HL-60 (cell line): ENCODE results near the gene NDUFV2.
"Not testable (repeated sequence)": the region's sequence is repeated elsewhere in the genome, so short reads cannot be mapped to it uniquely, and the experiment has no call there.

ENCODE experiments used
- DNase-seq, 2 experiments: peaks; one replicate each; pipeline ENCODE4 v3.0.0-alpha.2; 2010 to 2020; ENCODE audit warnings: low read depth in 1 of 2, low spot score in 1 of 2
- H3K27ac ChIP-seq: fragments of 250-450 bp; sonication (Bioruptor Pico); replicated peaks from 2 replicates; pipeline ENCODE4 v1.5.1; 2020; ENCODE audit warnings: mild to moderate bottlenecking, moderate library complexity
- H3K27me3 ChIP-seq: fragments of 250-450 bp; sonication (Bioruptor Pico); 2 replicates; pipeline ENCODE4 v1.5.1; 2021; ENCODE audit warnings: mild to moderate bottlenecking, moderate library complexity; ENCODE audit not compliant: insufficient read depth, poor library complexity, severe bottlenecking
- H3K4me3 ChIP-seq: replicated peaks from 2 replicates; pipeline ENCODE4 v1.5.1; 2011; ENCODE audit warnings: mild to moderate bottlenecking, control low read depth, low read length; ENCODE audit not compliant: insufficient read depth
- GABPA ChIP-seq: IDR thresholded peaks from 2 replicates; pipeline ENCODE4 v1.6.1; 2012; ENCODE audit warnings: low read depth
- POLR2AphosphoS5 ChIP-seq: IDR thresholded peaks from 2 replicates; pipeline ENCODE4 v1.6.1; 2012; ENCODE audit warnings: low read depth
- SPI1 ChIP-seq: IDR thresholded peaks from 2 replicates; pipeline ENCODE4 v1.6.1; 2012; ENCODE audit warnings: low read depth, mild to moderate bottlenecking, borderline replicate concordance
- TF ChIP-seq, protein P1 (sequence below): IDR thresholded peaks from 2 replicates; pipeline ENCODE4 v1.6.1; 2012; ENCODE audit warnings: low read depth; ENCODE audit not compliant: insufficient replicate concordance
- TF ChIP-seq, protein P2 (sequence below): IDR thresholded peaks from one replicate; pipeline ENCODE4 v1.5.1; 2011; ENCODE audit warnings: low read length, control low read depth, inconsistent platforms; ENCODE audit not compliant: insufficient read depth

Gene NDUFV2

DNA sequence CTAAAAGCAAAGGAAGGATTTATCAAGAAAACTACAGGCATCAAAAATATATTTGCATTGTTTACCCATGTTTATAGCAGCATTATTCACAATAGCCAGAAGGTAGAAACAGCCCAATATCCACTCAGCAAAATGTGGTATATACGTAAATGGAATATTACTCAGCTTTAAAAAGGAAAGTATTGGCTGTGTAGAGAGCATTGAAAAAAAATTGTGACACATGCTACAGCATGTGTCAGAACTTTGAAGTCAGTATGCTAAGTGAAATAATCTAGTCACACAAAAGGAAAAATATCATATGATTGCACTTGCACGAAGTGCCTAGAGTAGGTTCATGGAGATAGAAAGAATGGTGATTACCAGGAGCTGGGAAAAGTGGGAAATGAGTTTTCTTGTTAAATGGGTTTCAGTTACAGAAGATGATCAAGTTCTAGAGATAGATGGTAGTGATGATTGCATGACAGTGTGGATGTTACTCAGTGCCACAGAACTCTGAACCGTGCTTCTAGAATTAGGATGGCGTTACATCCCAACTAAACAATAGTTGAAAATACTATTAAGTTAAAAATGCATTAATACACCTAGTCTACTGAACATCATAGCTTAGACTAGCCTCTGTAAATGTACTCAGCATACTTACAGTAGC is 54.2 kb downstream of the NDUFV2 start:
- Histone ChIP-seq H3K27ac (no peak overlapping the region), H3K4me3 (no peak overlapping the region), H3K27me3 (no peaks in the 10 kb centered on the region)
- DNase-seq = no peak
- TF ChIP-seq POLR2AphosphoS5 (no peak), SPI1 (no peak), GABPA (no peak)
- TF ChIP-seq, protein P1, sequence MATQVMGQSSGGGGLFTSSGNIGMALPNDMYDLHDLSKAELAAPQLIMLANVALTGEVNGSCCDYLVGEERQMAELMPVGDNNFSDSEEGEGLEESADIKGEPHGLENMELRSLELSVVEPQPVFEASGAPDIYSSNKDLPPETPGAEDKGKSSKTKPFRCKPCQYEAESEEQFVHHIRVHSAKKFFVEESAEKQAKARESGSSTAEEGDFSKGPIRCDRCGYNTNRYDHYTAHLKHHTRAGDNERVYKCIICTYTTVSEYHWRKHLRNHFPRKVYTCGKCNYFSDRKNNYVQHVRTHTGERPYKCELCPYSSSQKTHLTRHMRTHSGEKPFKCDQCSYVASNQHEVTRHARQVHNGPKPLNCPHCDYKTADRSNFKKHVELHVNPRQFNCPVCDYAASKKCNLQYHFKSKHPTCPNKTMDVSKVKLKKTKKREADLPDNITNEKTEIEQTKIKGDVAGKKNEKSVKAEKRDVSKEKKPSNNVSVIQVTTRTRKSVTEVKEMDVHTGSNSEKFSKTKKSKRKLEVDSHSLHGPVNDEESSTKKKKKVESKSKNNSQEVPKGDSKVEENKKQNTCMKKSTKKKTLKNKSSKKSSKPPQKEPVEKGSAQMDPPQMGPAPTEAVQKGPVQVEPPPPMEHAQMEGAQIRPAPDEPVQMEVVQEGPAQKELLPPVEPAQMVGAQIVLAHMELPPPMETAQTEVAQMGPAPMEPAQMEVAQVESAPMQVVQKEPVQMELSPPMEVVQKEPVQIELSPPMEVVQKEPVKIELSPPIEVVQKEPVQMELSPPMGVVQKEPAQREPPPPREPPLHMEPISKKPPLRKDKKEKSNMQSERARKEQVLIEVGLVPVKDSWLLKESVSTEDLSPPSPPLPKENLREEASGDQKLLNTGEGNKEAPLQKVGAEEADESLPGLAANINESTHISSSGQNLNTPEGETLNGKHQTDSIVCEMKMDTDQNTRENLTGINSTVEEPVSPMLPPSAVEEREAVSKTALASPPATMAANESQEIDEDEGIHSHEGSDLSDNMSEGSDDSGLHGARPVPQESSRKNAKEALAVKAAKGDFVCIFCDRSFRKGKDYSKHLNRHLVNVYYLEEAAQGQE = no peak
- TF ChIP-seq, protein P2, sequence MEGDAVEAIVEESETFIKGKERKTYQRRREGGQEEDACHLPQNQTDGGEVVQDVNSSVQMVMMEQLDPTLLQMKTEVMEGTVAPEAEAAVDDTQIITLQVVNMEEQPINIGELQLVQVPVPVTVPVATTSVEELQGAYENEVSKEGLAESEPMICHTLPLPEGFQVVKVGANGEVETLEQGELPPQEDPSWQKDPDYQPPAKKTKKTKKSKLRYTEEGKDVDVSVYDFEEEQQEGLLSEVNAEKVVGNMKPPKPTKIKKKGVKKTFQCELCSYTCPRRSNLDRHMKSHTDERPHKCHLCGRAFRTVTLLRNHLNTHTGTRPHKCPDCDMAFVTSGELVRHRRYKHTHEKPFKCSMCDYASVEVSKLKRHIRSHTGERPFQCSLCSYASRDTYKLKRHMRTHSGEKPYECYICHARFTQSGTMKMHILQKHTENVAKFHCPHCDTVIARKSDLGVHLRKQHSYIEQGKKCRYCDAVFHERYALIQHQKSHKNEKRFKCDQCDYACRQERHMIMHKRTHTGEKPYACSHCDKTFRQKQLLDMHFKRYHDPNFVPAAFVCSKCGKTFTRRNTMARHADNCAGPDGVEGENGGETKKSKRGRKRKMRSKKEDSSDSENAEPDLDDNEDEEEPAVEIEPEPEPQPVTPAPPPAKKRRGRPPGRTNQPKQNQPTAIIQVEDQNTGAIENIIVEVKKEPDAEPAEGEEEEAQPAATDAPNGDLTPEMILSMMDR = no peak

DNA sequence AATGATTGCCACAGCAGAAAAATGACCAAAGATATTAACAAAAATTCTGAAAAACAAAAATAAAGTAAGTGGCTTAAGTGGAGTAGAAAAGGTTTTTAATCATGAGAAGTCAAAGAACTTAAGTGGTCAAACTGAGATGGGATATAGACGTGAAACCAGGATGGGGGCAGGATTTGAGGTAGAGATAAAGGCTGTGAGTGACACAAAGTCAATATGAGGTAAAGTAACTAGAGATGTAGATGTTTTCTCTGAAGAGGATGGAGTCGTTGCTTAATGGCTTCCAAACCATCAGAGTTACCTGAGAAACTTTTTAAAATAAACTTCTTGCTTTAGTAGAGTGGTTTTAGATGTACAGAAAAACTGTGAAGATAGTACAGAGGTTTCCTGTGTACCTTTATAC is 55.3 kb downstream of the NDUFV2 start:
- H3K4me3 ChIP-seq = no peak overlapping the region
- H3K27ac ChIP-seq = no peak overlapping the region
- DNase-seq = no peak
- H3K27me3 ChIP-seq = no peaks in the 10 kb centered on the region
- TF ChIP-seq POLR2AphosphoS5 (no peak), GABPA (no peak), SPI1 (no peak)
- TF ChIP-seq, protein P1 = no peak
- TF ChIP-seq, protein P2 = no peak

DNA sequence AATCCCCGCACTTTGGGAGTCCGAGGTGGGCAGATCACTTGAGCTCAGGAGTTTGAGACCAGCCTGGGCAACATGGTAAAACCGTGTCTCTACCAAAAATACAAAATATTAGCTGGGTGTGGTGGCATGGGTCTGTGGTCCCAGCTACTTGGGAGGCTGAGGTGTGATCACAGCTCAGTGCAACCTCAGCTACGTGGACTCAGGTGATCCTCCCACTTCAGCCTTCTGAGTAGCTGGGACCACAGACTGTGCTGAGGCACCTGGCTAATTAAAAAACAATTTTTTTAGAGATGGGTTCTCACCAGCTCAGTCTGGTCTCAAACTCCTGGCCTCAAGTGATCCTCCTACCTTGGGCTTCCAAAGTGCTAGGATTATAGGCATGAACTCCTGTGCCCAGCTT is 57.5 kb downstream of the NDUFV2 start:
- no peak overlapping the region for H3K27ac ChIP-seq
- TF ChIP-seq POLR2AphosphoS5 = no peak
- no peak for TF ChIP-seq GABPA
- TF ChIP-seq, protein P1 = no peak
- no peak for TF ChIP-seq SPI1
- TF ChIP-seq, protein P2 = no peak
- no peak for DNase-seq
- no peaks in the 10 kb centered on the region for H3K27me3 ChIP-seq
- H3K4me3 ChIP-seq = no peak overlapping the region

DNA sequence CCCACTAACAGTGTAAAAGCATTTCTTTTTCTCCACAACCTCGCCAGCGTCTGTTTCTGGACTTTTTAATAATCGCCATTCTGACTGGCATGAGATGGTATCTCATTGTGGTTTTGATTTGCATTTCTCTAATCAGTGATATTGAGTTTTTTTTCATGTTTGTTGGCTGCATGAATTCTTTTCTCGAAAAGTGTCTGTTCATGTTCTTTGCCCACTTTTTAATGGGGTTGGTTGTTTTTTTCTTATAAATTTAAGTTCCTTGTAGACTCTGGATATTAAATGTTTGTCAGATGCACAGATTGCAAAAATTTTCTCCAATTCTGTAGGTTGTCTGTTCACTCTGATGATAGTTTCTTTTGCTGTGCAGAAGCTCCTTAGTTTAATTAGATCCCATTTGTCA is 60.2 kb downstream of the NDUFV2 start:
- not testable (repeated sequence) for H3K27ac ChIP-seq, DNase-seq, H3K4me3 ChIP-seq, H3K27me3 ChIP-seq

DNA sequence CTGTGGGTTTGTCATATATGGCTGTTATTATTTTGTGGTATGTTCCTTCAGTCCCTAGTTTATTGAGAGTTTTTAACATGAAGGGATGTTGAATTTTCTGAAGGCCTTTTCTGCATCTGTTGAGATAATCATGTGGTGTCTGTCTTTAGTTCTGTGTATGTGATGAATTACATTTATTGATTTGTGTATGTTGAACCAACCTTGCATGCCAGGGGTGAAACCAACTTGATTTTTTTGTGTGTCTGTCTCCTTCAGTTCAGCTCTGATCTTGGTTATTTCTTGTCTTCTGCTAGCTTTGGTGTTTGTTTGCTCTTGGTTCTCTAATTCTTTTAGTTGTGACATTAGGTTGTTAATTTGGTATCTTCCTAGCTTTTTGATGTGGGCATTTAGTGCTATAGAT is 61.6 kb downstream of the NDUFV2 start:
- not testable (repeated sequence) for H3K27me3 ChIP-seq, H3K27ac ChIP-seq, H3K4me3 ChIP-seq, DNase-seq

DNA sequence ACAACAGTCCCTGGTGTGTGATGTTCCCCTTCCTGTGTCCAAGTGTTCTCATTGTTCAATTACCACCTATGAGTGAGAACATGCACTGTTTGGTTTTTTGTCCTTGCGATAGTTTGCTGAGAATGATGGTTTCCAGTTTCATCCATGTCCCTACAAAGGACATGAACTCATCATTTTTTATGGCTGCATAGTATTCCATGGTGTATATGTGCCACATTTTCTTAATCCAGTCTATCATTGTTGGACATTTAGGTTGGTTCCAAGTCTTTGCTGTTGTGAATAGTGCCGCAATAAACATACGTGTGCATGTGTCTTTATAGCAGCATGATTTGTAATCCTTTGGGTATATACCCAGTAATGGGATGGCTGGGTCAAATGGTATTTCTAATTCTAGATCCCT is 63.4 kb downstream of the NDUFV2 start:
- not testable (repeated sequence) for DNase-seq, H3K4me3 ChIP-seq, H3K27ac ChIP-seq, H3K27me3 ChIP-seq
